ENCODE results near the gene NPAS3.

Gene NPAS3

GRCh38 chr14:33510991-33511390, 572.3 kb downstream of the NPAS3 start:
- no peak for ATAC-seq (replicated peaks)

GRCh38 chr14:33511851-33512640, 573.4 kb downstream of the NPAS3 start:
- peaks cover 3% of the 10 kb centered on the region for H3K36me3 Mint-ChIP-seq (ENCODE audit: insufficient read depth)

More at GRCh38 chr14:33510991-33511390, 572.3 kb downstream of the NPAS3 start:
- peaks cover 4 to 6% of the 10 kb centered on the region in 2 donors for H3K9me3 Mint-ChIP-seq
- peaks cover 3% of the 10 kb centered on the region for H3K36me3 Mint-ChIP-seq (ENCODE audit: insufficient read depth)
- no peaks in the 10 kb centered on the region for H3K27me3 Mint-ChIP-seq
- H3K4me1 Mint-ChIP-seq (ENCODE audit: low read depth in 2 of 2): no peaks in the 10 kb centered on the region
- no peak overlapping the region for H3K27ac Mint-ChIP-seq
- no peak overlapping the region for H3K4me3 Mint-ChIP-seq
- DNase-seq: no peak

GRCh38 chr14:33515441-33515840, 576.8 kb downstream of the NPAS3 start:
- no peak for ATAC-seq (replicated peaks)
- Mint-ChIP-seq H3K36me3 (ENCODE audit: insufficient read depth) (peaks cover 3% of the 10 kb centered on the region), H3K27ac (no peak overlapping the region), H3K4me3 (no peak overlapping the region), H3K9me3 (peaks cover 2 to 7% of the 10 kb centered on the region in 2 donors), H3K27me3 (no peaks in the 10 kb centered on the region), H3K4me1 (ENCODE audit: low read depth in 2 of 2) (no peaks in the 10 kb centered on the region)
- DNase-seq: no peak

More at GRCh38 chr14:33511851-33512640, 573.4 kb downstream of the NPAS3 start:
- Mint-ChIP-seq H3K4me1 (ENCODE audit: low read depth in 2 of 2) (no peaks in the 10 kb centered on the region), H3K4me3 (no peak overlapping the region), H3K27ac (no peak overlapping the region), H3K27me3 (no peaks in the 10 kb centered on the region), H3K9me3 (peaks cover 3 to 7% of the 10 kb centered on the region in 2 donors)
- no peak for ATAC-seq (replicated peaks)
- DNase-seq: no peak

- Mint-ChIP-seq H3K4me3 (no peak overlapping the region), H3K36me3 (ENCODE audit: insufficient read depth) (peaks cover 3% of the 10 kb centered on the region)
- DNase-seq: no peak
Measured at GRCh38 chr14:33515899-33516298, 577.2 kb downstream of the NPAS3 start.

GRCh38 chr14:33516898-33517436, 578.3 kb downstream of the NPAS3 start:
- Mint-ChIP-seq H3K27me3 (no peaks in the 10 kb centered on the region), H3K4me1 (ENCODE audit: low read depth in 2 of 2) (no peaks in the 10 kb centered on the region), H3K36me3 (ENCODE audit: insufficient read depth) (peaks cover 3% of the 10 kb centered on the region), H3K4me3 (no peak overlapping the region), H3K9me3 (peaks cover 2 to 7% of the 10 kb centered on the region in 2 donors), H3K27ac (no peak overlapping the region)
- ATAC-seq (replicated peaks) (no peak), DNase-seq (no peak)

More at GRCh38 chr14:33515899-33516298, 577.2 kb downstream of the NPAS3 start:
- no peak for ATAC-seq (replicated peaks)
- H3K27me3 Mint-ChIP-seq: no peaks in the 10 kb centered on the region
- H3K27ac Mint-ChIP-seq: no peak overlapping the region
- H3K4me1 Mint-ChIP-seq (ENCODE audit: low read depth in 2 of 2): no peaks in the 10 kb centered on the region
- peaks cover 2 to 7% of the 10 kb centered on the region in 2 donors for H3K9me3 Mint-ChIP-seq

GRCh38 chr14:33521192-33521591, 582.5 kb downstream of the NPAS3 start:
- ATAC-seq (replicated peaks): no peak
- no peaks in the 10 kb centered on the region for H3K4me1 Mint-ChIP-seq (ENCODE audit: low read depth in 2 of 2)
- no peak for DNase-seq
- peaks cover 0 to 7% of the 10 kb centered on the region in 2 donors for H3K9me3 Mint-ChIP-seq
- no peaks in the 10 kb centered on the region for H3K27me3 Mint-ChIP-seq
- no peak overlapping the region for H3K27ac Mint-ChIP-seq
- H3K4me3 Mint-ChIP-seq: no peak overlapping the region
- no peaks in the 10 kb centered on the region for H3K36me3 Mint-ChIP-seq (ENCODE audit: insufficient read depth)

- Mint-ChIP-seq H3K9me3 (peaks cover 0 to 13% of the 10 kb centered on the region in 2 donors), H3K36me3 (ENCODE audit: insufficient read depth) (no peaks in the 10 kb centered on the region), H3K27me3 (no peaks in the 10 kb centered on the region), H3K4me3 (no peak overlapping the region), H3K27ac (no peak overlapping the region), H3K4me1 (ENCODE audit: low read depth in 2 of 2) (no peaks in the 10 kb centered on the region)
- ATAC-seq (replicated peaks): no peak
- DNase-seq: no peak
Measured at GRCh38 chr14:33524244-33524643, 585.6 kb downstream of the NPAS3 start.

GRCh38 chr14:33525626-33526025, 586.9 kb downstream of the NPAS3 start:
- DNase-seq (no peak), ATAC-seq (replicated peaks) (no peak)
- Mint-ChIP-seq H3K27ac (no peak overlapping the region), H3K4me1 (ENCODE audit: low read depth in 2 of 2) (no peaks in the 10 kb centered on the region), H3K9me3 (peaks cover 0 to 13% of the 10 kb centered on the region in 2 donors), H3K27me3 (no peaks in the 10 kb centered on the region), H3K4me3 (no peak overlapping the region), H3K36me3 (ENCODE audit: insufficient read depth) (no peaks in the 10 kb centered on the region)

GRCh38 chr14:33527023-33527634, 588.5 kb downstream of the NPAS3 start:
- DNase-seq: no peak
- Mint-ChIP-seq H3K36me3 (ENCODE audit: insufficient read depth) (no peaks in the 10 kb centered on the region), H3K27me3 (no peaks in the 10 kb centered on the region), H3K27ac (no peak overlapping the region), H3K4me1 (ENCODE audit: low read depth in 2 of 2) (no peaks in the 10 kb centered on the region), H3K4me3 (no peak overlapping the region), H3K9me3 (peaks cover 0 to 13% of the 10 kb centered on the region in 2 donors)
- ATAC-seq (replicated peaks): no peak

- DNase-seq: no peak
Measured at GRCh38 chr14:33528655-33529054, 590.0 kb downstream of the NPAS3 start.

GRCh38 chr14:33529787-33530757, 591.4 kb downstream of the NPAS3 start:
- Mint-ChIP-seq H3K4me3 (no peak overlapping the region), H3K4me1 (ENCODE audit: low read depth in 2 of 2) (no peaks in the 10 kb centered on the region), H3K9me3 (peaks cover 0 to 10% of the 10 kb centered on the region in 2 donors), H3K27ac (no peak overlapping the region), H3K27me3 (no peaks in the 10 kb centered on the region), H3K36me3 (ENCODE audit: insufficient read depth) (no peaks in the 10 kb centered on the region)
- DNase-seq: no peak
- ATAC-seq (replicated peaks): no peak

More at GRCh38 chr14:33528655-33529054, 590.0 kb downstream of the NPAS3 start:
- no peak for ATAC-seq (replicated peaks)
- Mint-ChIP-seq H3K27me3 (no peaks in the 10 kb centered on the region), H3K36me3 (ENCODE audit: insufficient read depth) (no peaks in the 10 kb centered on the region), H3K4me1 (ENCODE audit: low read depth in 2 of 2) (no peaks in the 10 kb centered on the region), H3K9me3 (peaks cover 0 to 10% of the 10 kb centered on the region in 2 donors), H3K27ac (no peak overlapping the region), H3K4me3 (no peak overlapping the region)

GRCh38 chr14:33532553-33532952, 593.9 kb downstream of the NPAS3 start:
- DNase-seq (no peak), ATAC-seq (replicated peaks) (no peak)
- Mint-ChIP-seq H3K4me3 (no peak overlapping the region), H3K27ac (no peak overlapping the region), H3K9me3 (no peaks in the 10 kb centered on the region), H3K27me3 (no peaks in the 10 kb centered on the region), H3K4me1 (ENCODE audit: low read depth in 2 of 2) (no peaks in the 10 kb centered on the region), H3K36me3 (ENCODE audit: insufficient read depth) (no peaks in the 10 kb centered on the region)

GRCh38 chr14:33534104-33534503, 595.4 kb downstream of the NPAS3 start:
- Mint-ChIP-seq H3K36me3 (ENCODE audit: insufficient read depth) (no peaks in the 10 kb centered on the region), H3K27ac (no peak overlapping the region), H3K9me3 (no peaks in the 10 kb centered on the region), H3K4me3 (no peak overlapping the region), H3K27me3 (no peaks in the 10 kb centered on the region), H3K4me1 (ENCODE audit: low read depth in 2 of 2) (no peaks in the 10 kb centered on the region)
- DNase-seq (no peak), ATAC-seq (replicated peaks) (no peak)
